HG03342 (cell line): ENCODE data around the gene ZNF146.
"Not testable (repeated sequence)": the region's sequence is repeated elsewhere in the genome, so short reads cannot be mapped to it uniquely, and the experiment has no call there.

Source experiments
- ATAC-seq: cut with Tn5 transposase; IDR thresholded peaks from one replicate; pipeline ENCODE4 v1.9.1; 2021; ENCODE audit warnings: mild to moderate bottlenecking, moderate library complexity; ENCODE audit not compliant: unreplicated experiment

ZNF146 gene

DNA sequence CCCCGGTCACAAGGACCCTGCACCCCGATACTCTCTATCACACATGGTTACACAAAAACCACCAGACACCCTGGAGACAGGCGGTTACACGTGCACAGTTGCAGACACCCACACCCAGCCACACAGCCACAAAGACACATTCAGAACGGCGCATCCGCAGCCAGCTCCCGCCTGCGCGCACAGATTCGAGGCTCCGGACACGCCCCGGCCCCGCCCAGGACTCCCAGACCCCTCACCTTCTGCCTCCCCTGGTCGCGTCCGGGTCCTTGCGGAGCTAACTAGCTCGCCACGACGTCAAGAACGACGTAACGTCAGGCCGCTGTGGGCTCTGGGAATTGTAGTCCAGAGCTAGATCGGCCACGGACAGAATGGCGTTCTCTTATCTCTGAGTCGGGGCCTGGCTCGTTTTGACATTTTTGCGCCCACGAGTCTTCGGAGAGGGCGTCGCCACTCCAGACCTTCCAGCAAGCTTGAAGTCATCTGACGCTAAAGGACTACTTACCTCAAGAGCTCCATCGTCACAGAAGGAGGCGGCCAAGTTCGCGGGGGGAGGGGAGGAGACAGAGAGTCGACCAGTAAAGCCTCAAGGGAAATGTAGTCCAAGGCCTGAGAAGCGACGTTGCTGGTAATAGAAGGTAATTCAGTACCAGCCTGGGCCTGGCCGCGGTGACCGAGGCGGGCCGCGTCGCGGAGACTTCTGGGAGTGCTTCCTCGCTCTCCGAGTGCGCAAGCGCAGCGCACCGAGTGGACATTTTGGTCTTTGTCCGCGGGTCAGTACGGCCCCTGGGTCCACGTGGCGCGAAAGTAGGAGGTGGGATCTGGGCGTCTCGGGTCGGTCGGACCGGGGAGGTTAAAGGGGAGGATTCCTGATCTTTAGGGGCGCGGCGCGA, at the start of gene ZNF146, which contains the start of gene ZNF565:
Gene ZNF146 (plus strand): TSS at position 721 of the 890 bp plus-strand sequence. CDS start 21,335 bp downstream, outside the sequence.
Gene ZNF565 (minus strand): TSS at position 280 of the 890 bp plus-strand sequence. CDS start 12,680 bp downstream, outside the sequence.
- ATAC-seq, result peak; percentile 89

DNA sequence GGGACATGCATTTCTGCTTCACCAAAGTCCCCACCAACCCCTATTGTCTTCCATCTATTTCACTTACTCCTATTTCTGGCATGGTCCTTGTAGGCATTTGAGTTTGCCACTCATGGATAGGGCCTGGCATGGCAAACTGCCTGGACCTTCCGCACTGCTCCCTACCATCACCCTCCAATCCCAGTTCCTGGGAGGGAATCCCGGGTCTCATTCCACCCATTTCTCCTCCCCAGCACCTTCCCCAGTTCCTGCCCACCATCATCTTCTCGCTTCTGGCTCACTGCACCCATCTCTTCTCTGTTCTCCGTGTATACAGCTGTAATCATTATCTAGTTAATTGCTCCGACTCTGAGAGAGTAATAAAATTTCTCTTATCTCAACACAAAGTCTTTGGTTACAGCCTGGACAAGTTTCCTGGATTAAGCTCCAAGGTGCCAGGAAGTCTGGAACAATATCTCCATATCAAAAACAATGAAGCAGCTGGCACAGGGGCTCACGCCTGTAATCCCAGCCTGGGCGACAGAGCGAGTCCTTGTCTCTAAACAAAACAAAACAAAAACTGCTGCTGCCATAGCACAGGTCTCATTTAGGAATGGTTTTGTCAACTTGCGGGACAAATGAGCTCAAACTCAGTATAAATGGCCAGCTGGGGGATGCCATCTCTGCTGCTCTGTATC, 45.7 kb upstream of the ZNF146 start:
- ATAC-seq, result no peak

DNA sequence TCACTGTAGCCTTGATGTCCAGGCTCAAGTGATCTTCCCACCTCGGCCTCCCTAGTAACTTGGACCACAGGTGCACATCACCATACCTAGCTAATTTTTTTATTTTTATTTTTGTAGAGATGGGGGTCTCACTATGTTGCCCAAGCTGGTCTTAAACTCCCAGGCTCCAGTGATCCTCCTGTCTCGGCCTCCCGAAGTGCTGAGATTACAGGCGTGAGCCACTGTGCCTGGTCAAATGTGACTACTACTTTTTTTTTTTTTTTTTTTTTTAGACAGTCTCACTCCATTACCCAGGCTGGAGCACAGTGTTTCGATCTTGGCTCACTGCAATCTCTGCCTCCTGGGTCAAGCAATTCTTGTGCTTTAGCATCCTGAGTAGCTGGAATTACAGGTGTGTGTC, 42.1 kb upstream of the ZNF146 start:
- no peak for ATAC-seq

DNA sequence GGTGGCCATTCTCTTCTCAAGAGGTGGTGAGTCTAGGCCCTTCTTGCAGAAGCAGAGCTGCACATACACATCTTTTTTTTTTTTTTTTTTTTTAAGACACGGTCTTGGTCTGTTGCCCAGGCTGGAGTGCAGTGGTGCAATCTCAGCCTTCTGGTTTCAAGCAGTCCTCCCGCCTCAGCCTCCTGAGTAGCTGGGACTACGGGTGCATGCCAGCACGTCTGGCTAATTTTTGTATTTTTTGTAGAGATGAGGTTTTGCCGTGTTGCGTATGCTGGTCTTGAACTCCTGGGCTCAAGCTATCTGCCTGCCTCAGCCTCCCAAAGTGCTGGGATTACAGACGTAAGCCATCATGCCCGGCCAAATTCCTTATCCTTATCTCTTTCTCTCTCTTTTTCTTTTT, 41.1 kb upstream of the ZNF146 start:
- ATAC-seq, result not testable (repeated sequence)

DNA sequence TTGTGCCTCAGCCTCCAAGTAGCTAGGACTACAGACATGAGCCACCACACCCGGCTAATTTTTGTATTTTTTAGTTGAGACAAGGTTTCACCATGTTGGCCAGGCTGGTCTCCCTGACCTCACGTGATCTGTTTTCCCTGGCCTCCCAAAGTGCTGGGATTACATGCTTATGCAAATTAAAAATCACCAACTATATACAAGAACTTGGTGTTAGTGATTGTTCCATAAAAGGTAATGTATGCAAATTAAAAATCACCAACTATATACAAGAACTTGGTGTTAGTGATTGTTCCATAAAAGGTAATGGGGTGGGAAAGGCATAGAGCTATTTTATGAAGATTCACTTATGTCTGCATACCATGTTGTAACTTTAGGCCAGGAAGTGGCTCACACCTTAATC, 35.8 kb upstream of the ZNF146 start:
- not testable (repeated sequence) for ATAC-seq

DNA sequence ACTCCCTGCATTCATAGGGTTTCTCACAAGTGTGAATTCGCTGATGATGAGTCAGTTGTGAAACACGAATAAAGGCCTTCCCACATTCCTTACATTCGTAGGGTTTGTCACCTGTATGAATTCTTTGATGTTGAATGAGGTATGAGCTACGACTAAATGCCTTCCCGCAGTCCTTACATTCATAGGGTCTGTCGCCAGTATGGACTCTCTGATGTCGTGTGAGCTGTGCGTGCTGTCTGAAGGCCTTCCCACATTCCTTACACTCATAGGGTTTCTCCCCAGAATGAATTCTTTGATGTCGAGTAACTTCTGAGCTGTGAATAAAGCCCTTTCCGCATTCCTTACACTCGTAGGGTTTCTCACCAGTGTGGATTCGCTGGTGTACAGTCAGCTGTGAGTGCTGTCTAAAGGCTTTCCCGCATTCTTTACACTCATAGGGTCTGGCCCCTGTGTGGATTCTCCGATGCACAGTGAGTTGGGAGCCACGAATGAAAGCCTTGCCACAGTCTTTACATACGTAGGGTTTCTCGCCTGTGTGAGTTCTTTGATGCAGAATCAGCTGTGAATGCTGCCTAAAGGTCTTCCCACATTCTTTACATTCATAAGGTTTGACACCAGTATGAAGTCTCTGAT, 32.2 kb upstream of the ZNF146 start:
- ATAC-seq, result no peak

DNA sequence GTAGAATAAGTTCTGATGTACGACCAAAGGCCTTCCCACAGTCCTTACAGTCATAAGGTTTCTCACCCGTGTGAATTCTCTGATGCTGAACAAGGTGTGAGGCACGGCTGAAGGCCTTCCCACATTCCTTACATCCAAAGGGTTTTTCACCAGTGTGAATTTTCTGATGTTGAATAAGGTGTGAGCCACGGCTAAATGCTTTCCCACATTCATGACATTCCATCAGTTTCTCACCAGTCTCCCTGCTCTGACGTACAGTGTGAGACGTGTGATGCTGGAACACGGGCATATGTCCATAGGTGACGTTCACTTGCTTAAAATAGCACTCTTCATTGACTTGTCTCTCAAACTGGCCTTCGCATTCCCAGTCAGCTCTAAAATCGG, 31.7 kb upstream of the ZNF146 start:
- ATAC-seq, result no peak

DNA sequence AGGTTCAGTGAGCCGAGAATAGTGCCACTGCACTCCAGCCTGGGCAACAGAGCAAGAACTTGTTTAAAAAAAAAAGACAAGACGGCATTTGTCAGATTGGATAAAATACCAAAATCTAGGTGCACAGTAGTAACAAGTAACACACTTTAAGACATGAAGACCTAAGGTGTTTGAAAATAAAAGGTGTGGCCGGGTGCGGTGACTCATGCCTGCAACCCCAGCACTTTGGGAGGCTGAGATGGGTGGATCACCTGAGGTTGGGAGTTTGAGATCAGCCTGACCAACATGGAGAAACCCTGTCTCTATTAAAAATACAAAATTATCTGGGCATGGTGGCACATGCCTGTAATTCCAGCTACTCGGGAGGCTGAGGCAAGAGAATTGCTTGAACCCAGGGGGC, 28.2 kb upstream of the ZNF146 start:
- ATAC-seq, result not testable (repeated sequence)

DNA sequence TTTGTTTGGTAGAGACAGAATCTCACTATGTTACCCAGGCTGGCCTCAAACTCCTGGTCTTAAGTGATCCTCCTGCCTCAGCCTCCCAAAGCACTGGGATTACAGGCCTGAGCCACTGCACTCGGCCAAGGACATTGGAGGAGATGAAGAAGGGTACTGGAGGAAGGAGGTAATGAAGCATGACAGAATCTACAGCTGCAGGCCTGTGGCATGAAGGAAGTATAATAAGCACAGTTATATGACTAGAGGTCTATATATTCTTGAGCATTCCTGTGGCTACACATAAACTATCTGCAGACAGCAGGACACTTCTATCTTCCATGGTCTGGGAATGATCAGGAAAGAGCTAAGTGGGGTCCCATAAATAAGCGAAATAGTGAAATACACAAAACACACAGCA, 18.7 kb upstream of the ZNF146 start:
- ATAC-seq, result no peak

DNA sequence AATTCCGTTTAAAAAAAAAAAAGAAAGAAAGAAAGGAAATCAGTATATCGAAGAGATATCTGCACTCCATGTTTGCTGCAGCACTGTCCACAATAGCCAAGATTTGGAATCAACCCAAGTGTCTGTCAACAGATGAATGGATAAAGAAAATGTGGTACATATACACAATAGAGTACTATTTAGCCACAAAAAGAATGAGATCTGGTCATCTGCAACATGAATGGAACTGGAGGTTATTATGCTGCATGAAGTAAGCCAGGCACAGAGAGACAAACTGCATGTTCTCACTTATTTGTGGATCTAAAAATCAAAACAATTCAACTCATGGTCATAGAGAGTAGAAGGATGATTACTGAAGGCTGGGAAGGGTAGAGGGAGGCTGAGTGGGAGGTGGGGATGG, 16.8 kb upstream of the ZNF146 start:
- ATAC-seq, result no peak

DNA sequence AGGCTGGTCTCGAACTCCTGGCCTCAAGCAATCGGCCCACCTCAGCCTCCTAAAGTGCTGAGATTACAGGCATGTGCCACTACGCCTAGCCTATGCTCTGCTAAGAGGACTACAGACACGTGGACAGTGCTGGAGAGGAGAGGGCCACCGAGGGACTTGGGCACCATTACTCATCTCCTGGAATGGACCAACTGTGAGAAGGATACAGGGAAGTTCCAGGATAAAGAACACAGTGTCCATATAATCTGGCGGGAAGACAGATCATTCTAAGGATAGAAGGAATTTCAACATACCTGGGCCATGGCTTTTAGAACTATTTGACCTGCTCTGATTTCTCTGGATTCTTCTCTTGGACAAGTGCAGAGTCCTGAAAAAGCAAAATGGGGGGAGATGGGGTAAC, 13.2 kb upstream of the ZNF146 start:
- no peak for ATAC-seq

DNA sequence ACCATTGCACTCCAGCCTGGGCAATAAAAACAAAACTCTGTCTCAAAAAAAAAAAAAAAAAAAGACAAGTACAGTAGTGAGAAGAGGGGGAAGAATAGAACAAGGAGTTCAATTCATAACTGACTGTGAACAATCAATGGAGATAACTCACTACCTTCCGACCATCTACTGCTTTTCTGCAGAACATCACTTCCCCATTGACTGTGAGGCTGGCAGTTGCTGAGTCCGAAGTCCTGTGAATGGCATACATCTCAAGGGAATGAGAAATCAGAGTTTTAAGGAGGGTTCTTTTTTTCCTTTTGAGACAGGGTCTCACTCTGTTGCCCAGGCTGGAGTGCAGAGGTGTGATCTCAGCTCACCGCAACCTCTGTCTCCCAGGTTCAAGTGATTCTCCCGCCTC, 11.6 kb upstream of the ZNF146 start:
- ATAC-seq, result no peak

DNA sequence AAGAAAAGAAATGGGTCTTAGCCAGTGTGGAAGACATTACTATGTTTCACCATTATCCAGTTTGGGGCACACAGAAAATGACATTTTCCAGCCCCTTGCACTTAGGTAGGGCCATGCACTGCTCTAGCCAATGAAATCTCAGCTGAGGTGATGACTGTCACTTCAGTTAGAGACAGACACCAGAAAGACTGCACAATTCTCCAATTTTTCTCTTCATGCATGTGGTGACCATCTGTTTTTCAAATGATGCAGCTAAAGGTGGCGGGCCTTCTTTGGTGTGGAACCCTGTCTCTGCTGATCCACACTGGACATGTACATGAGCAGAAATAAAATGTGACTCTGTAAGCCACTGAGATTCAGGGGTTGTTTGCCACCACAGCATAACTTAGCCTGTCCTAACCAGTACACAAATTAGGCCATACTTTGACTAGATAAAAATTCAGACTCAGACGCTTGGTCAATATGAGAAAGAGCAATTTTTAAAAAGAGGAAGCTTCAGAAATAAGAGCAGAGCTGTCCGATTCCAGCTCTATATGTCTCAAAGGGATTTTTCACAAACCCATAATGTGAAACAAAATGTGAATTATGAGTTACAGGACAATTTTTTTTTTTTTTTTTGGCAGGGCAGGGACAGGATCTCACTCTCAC, 7.2 kb upstream of the ZNF146 start:
- no peak for ATAC-seq

DNA sequence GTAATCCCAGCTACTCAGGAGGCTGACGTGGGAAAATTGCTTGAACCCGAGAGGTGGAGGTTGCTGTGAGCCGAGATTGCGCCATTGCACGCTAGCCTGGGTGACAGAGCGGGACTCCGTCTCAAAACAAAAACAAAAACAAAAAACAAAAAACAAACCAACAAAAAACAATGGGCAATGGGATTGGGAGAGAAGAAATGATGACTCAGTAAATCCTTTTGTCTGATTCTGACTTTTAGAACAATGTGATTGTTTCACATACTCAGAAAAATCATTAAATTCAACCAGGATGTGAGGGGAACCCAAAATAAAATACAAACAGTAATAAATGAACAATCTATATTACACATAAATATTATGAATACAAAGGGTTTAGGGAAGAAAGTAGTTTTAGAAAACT, 5.5 kb upstream of the ZNF146 start:
- no peak for ATAC-seq

DNA sequence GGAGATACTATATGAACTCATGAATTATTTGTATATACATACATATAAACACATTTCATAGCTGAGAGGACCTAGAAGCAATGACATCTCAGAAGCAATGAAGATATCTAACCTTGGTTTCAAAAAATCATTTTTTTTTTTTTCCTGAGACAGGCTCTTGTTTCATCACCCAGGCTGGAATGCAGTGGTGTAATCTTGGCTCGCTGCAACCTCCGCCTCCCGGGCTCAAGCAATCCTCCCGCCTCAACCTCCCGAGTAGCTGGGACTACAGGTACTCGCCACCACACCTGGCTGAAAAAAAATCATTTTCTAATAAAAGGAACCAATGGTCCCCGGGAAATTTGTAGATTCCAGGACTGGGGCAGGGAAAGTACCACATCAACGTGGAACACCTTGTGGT, 4.4 kb upstream of the ZNF146 start:
- ATAC-seq, result no peak

DNA sequence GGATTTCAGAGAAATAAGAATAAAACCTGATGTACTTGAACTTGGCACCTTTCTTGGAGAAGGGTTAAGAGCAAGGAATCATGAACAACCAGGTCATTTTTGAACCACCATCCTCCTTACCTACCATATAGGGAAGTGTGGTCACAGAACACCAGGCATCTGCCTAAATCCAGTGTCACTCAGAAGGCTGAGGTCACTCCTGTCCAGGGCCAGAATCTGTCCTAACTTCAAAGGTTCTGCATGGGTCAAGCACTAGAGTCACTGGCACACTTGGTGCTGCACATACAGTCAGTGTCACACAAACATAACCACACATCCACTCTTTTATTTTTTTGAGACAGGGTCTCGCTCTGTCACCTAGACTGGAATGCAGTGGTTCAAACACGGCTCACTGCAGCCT, 2.0 kb upstream of the ZNF146 start:
- no peak for ATAC-seq

DNA sequence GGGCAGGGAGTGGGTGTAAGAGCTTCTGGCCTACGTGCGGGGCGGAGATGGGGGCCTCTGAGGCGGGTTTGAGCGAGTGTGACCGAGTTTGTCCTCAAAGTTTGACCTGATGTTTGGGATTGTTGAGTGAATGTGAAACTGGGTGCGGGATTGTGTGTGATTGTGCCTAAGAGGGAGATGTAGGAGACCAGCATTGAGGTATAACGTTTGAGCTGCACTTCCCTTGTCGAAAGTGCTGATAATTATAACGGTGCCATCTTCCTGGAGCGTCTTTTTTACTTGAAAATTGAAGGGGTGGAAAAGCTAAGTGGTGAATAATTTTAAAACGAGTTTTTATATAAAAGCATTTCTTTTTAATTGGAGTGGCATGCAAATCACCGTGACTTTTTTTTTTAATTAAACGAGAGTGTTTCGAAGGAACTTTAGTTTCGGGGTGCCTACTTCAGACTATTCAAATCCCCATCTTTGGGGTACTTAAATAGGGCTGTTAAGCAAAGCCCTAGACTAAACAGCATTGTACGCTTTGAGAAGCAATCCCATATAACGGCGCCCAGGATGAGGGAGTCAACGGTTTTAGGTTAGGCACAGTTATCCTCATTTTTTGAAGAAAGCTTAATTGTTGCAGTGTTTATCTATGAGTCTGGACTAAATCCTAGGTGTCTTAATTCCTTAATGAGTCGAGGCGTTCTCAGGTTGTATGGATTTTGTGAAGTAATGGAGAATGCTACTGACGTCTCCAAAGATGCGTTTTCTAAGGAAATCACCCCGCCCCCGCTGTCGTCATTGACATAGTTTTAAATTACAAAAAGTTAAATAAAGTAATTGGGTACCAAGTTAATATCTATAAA, 594 bp downstream of the ZNF146 start:
- ATAC-seq, result no peak

DNA sequence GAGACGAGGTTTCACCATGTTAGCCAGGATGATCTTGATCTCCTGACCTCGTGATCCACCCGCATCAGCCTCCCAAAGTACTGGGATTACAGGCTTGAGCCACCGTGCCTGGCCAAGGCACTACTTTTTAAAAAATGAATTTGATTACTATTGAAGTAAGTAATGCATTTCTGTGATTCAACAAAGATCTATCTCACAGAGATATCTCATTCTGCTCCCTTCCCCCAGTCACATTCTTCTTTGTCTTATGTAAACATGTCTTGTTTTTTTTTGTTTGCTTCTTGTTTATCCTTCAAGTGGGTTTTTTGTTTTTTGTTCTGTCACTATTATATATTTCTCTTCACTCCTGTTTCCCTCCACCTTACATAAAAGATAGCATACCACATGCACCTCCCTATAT, 6.6 kb downstream of the ZNF146 start:
- no peak for ATAC-seq

DNA sequence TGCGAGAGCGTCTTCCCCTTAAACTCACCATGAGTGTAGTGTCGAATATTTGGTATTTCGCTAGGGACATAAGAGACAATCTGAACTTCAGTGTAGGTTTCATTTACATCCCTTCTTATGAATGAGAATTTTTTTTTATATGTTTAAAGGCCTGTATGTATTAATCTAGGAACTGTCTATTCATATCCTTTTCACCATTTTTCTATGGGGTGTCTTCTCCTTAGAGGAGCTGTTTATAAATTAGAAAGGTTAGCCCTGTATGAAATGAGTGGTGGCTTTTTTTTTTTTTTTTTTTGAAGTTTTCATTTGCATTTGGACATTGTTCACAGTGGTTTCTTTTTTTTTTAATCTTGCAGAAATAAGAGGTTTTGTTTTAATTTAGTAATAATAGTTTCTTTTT, 7.6 kb downstream of the ZNF146 start:
- ATAC-seq, result no peak

DNA sequence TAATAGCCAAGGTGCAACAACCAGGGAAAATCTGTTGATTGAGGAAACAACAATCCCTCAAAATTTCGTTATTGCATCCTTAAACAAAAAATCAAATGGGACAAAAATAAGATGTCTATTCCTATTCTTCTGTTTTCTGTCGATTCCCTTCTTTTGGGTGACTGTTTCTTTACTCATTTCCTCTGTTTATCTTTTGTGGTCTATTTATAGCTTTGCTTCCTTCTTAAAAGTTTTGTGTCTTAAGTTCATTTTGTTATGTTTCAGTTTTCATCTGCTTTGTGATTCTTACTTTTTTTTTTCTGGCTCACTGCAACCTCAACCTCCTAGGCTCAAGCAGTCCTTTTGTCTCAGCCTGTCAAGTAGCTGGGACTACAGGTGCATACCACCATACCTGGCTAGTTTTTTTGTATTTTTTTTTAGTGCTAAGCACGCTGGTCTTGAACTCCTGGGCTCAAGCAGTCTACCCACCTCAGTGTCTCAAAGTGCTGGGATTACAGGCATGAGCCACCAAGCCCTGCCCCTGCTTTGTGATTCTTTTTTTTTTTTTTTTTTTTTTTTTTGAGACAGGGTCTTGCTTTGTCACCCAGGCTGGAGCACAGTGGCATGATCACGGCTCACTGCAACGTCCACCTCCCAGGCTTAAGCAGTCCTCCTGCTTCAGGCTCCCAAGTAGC, 10.4 kb downstream of the ZNF146 start:
- ATAC-seq, result no peak
